Fibroblast of lung (primary cell): ENCODE data around the gene MIGA1.

Experiments
- EZH2 ChIP-seq: IDR thresholded peaks from 2 replicates; pipeline ENCODE4 v1.5.1; 2012; ENCODE audit warnings: low read length, control low read depth, mild to moderate bottlenecking; ENCODE audit errors: missing control alignments
- TF ChIP-seq, protein P1 (sequence below), 2 donors: IDR thresholded peaks in 1 of 2; conservative IDR thresholded peaks in 1 of 2; 1 replicate in 1 of 2; 2 replicates in 1 of 2; pipeline ENCODE4 v1.5.1; 2011 to 2012; ENCODE audit warnings: low read length in 2 of 2, control low read depth in 1 of 2, inconsistent platforms in 1 of 2, low read depth in 1 of 2, mild to moderate bottlenecking in 1 of 2

DNA sequence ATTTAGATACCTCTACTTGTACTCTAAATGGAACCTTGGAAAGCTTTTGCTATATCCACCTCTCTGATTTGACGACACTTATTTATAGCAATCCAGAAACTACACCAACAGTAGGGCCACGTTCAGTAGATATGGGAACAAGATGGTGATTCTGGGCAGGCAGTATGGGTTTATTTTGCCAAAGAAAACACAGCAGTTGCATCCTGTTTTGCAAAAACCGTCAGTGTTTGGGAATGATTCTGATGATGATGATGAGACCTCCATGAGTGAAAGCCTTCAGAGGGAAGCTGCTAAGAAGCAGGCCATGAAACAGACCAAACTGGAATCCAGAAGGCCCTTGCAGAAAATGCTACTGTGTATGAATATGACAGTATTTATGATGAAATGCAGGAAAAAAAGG, 67.5 kb downstream of the MIGA1 start:
- TF ChIP-seq, protein P1, sequence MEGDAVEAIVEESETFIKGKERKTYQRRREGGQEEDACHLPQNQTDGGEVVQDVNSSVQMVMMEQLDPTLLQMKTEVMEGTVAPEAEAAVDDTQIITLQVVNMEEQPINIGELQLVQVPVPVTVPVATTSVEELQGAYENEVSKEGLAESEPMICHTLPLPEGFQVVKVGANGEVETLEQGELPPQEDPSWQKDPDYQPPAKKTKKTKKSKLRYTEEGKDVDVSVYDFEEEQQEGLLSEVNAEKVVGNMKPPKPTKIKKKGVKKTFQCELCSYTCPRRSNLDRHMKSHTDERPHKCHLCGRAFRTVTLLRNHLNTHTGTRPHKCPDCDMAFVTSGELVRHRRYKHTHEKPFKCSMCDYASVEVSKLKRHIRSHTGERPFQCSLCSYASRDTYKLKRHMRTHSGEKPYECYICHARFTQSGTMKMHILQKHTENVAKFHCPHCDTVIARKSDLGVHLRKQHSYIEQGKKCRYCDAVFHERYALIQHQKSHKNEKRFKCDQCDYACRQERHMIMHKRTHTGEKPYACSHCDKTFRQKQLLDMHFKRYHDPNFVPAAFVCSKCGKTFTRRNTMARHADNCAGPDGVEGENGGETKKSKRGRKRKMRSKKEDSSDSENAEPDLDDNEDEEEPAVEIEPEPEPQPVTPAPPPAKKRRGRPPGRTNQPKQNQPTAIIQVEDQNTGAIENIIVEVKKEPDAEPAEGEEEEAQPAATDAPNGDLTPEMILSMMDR (conservative IDR thresholded peaks at IDR 0.05 in 1 of 2, IDR thresholded peaks at IDR 0.05 in 1 of 2; ENCODE audit: low read depth in 1 of 2, low read length in 2 of 2), result no peak
- no peak for TF ChIP-seq EZH2
